GM21390 (cell line): ENCODE results near the gene INTS14.

ENCODE experiments used
- ATAC-seq: cut with Tn5 transposase; IDR thresholded peaks from one replicate; pipeline ENCODE4 v1.9.1; 2021; ENCODE audit not compliant: unreplicated experiment

The INTS14 gene

GRCh38 chr15:65610871-65611718 is at the start of gene INTS14:
INTS14 (minus strand) TSS chr15:65611131; CDS start chr15:65607380, 3,751 bp downstream.
- peak; percentile 96 for ATAC-seq

GRCh38 chr15:65659502-65660052 is 48.6 kb upstream of the INTS14 start:
- no peak for ATAC-seq

- ATAC-seq: no peak
Observed at GRCh38 chr15:65655457-65655856, 44.5 kb upstream of the INTS14 start.

GRCh38 chr15:65655026-65655425 is 44.1 kb upstream of the INTS14 start:
- ATAC-seq: no peak

GRCh38 chr15:65653801-65654521 is 43.0 kb upstream of the INTS14 start:
- no peak for ATAC-seq

- ATAC-seq: no peak
Observed at GRCh38 chr15:65653341-65653740, 42.4 kb upstream of the INTS14 start.

- ATAC-seq: no peak
Observed at GRCh38 chr15:65651831-65652749, 41.2 kb upstream of the INTS14 start.

GRCh38 chr15:65651042-65651322 is 40.1 kb upstream of the INTS14 start:
- no peak for ATAC-seq

GRCh38 chr15:65650312-65651041 is 39.5 kb upstream of the INTS14 start:
- ATAC-seq: no peak

GRCh38 chr15:65646486-65646885 is 35.6 kb upstream of the INTS14 start:
- no peak for ATAC-seq

- ATAC-seq: no peak
Observed at GRCh38 chr15:65645392-65645791, 34.5 kb upstream of the INTS14 start.

- ATAC-seq: no peak
Observed at GRCh38 chr15:65644282-65644681, 33.4 kb upstream of the INTS14 start.

- ATAC-seq: no peak
Observed at GRCh38 chr15:65642594-65642993, 31.7 kb upstream of the INTS14 start.

- ATAC-seq: no peak
Observed at GRCh38 chr15:65641768-65642475, 31.0 kb upstream of the INTS14 start.

- no peak for ATAC-seq
Observed at GRCh38 chr15:65639509-65639908, 28.6 kb upstream of the INTS14 start.

- ATAC-seq: no peak
Observed at GRCh38 chr15:65638681-65639089, 27.8 kb upstream of the INTS14 start.

GRCh38 chr15:65638109-65638508 is 27.2 kb upstream of the INTS14 start:
- no peak for ATAC-seq

- ATAC-seq: no peak
Observed at GRCh38 chr15:65634356-65634755, 23.4 kb upstream of the INTS14 start.

GRCh38 chr15:65633752-65634151 is 22.8 kb upstream of the INTS14 start:
- no peak for ATAC-seq
